Mesendoderm (in vitro differentiated cells): Measurements from ENCODE around the gene CSPG4.
"Not testable (repeated sequence)": the region's sequence is repeated elsewhere in the genome, so short reads cannot be mapped to it uniquely, and the experiment has no call there.

Experiments used
- DNase-seq: peaks from one replicate; pipeline ENCODE4 v3.0.0; 2013
- H2AK5ac ChIP-seq: 2 replicates; pipeline ENCODE4 v1.6.1; 2013; ENCODE audit warnings: low read length, inconsistent platforms
- H2BK120ac ChIP-seq: 2 replicates; pipeline ENCODE4 v1.6.1; 2013; ENCODE audit warnings: low read depth, mild to moderate bottlenecking, low read length, moderate library complexity, mixed read lengths
- H2BK15ac ChIP-seq: replicated peaks from 2 replicates; pipeline ENCODE4 v1.6.1; 2013; ENCODE audit warnings: low read depth, mild to moderate bottlenecking, moderate library complexity
- H2BK5ac ChIP-seq: 2 replicates; pipeline ENCODE4 v1.6.1; 2013; ENCODE audit warnings: low read length, inconsistent platforms
- H3K18ac ChIP-seq: 2 replicates; pipeline ENCODE4 v1.6.1; 2013; ENCODE audit warnings: mild to moderate bottlenecking, low read length, mixed read lengths
- H3K23ac ChIP-seq: one replicate; pipeline ENCODE4 v1.6.1; 2013; ENCODE audit warnings: low read length
- H3K27ac ChIP-seq: 2 replicates; pipeline ENCODE4 v1.5.1; 2013; ENCODE audit warnings: low read depth, mild to moderate bottlenecking, inconsistent platforms, low read length, moderate library complexity
- H3K27me3 ChIP-seq: 2 replicates; pipeline ENCODE4 v1.6.1; 2013; ENCODE audit warnings: low read length, control low read depth, mild to moderate bottlenecking, inconsistent platforms; ENCODE audit not compliant: insufficient read depth, poor library complexity
- H3K36me3 ChIP-seq: 2 replicates; pipeline ENCODE4 v1.6.1; 2013; ENCODE audit warnings: low read length, inconsistent platforms; ENCODE audit not compliant: control insufficient read depth, insufficient read depth
- H3K4ac ChIP-seq: one replicate; pipeline ENCODE4 v1.6.1; 2013; ENCODE audit warnings: low read depth, mild to moderate bottlenecking, low read length, moderate library complexity
- H3K4me1 ChIP-seq: 2 replicates; pipeline ENCODE4 v1.6.1; 2013; ENCODE audit warnings: low read depth, low read length, inconsistent platforms; ENCODE audit not compliant: control insufficient read depth
- H3K4me2 ChIP-seq: 2 replicates; pipeline ENCODE4 v1.6.1; 2013; ENCODE audit warnings: low read length
- H3K4me3 ChIP-seq: 2 replicates; pipeline ENCODE4 v1.5.1; 2013; ENCODE audit warnings: mild to moderate bottlenecking, low read length
- H3K56ac ChIP-seq: one replicate; pipeline ENCODE4 v1.6.1; 2013; ENCODE audit warnings: low read length
- H3K79me1 ChIP-seq: 2 replicates; pipeline ENCODE4 v1.6.1; 2013; ENCODE audit warnings: low read length, inconsistent platforms
- H3K79me2 ChIP-seq: 2 replicates; pipeline ENCODE4 v1.6.1; 2013; ENCODE audit warnings: mild to moderate bottlenecking, low read length; ENCODE audit not compliant: control insufficient read depth, insufficient read depth
- H3K9ac ChIP-seq: 2 replicates; pipeline ENCODE4 v1.6.1; 2013; ENCODE audit warnings: low read length, inconsistent platforms
- H4K5ac ChIP-seq: one replicate; pipeline ENCODE4 v1.6.1; 2013; ENCODE audit warnings: low read length
- H4K8ac ChIP-seq: one replicate; pipeline ENCODE4 v1.6.1; 2013; ENCODE audit warnings: low read depth, mild to moderate bottlenecking, control low read depth, low read length, moderate library complexity
- WGBS: extraction: QIAGEN DNeasy Blood & Tissue Kit; methylation state at CpG from one replicate; pipeline ENCODE4 v1.1.7; 2013; ENCODE audit warnings: low lambda C conversion rate, missing lambda C conversion rate; ENCODE audit not compliant: insufficient coverage; ENCODE audit errors: extremely low coverage; 5-methylcytosine and 5-hydroxymethylcytosine counted together

The CSPG4 gene

DNA sequence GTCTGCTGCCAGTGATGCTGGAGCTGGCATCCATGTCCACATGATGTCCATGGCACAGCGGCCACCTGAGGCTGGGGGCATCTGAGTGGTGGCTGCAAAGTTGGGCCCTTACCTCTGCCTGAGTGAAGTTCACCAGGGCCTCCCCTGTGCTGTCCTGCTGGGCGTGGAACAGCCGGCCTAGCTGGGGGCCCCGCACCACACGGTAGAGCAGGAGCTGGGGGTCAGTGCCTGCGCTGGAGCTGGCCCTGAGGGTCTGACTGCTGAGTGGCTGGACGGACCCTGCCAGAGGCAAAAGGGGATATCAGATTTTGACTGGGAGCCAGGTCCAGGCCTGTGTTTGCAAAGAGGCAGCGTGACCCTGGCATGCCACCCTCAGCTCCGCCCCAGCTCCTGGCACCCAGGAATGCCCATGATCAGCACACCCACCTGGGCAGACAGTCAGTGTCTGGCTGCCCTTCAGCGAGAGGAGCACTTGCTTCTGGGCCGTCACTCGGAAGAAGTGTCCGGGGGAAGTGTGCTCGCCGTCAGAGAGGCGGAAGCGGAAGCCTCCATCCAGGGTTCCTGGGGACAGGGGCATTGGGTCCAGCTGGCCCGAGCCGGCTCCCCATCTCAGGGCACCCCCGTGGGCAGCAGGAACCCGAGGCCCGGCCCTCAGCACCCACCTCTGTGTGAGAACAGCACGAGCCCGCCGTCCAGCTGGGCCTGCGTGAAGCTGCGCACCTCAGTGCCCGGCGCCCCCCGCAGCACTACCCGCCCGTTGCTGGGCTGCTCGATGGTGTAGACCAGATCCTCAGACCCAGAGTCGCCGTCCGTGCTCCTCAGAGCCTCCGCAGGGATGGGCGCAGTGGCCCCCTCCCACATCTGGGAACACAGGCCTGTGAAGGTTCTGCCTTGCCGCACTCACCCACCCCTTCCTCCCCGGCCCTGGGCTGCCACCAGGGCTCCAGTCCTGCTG lies 30.2 kb downstream of the CSPG4 start:
- H3K23ac ChIP-seq = no peak overlapping the region
- no peak overlapping the region for H2BK5ac ChIP-seq
- H4K5ac ChIP-seq = no peak overlapping the region
- no peaks in the 10 kb centered on the region for H3K79me1 ChIP-seq
- no peak overlapping the region for H3K18ac ChIP-seq
- H3K4me2 ChIP-seq = no peak overlapping the region
- no peak overlapping the region for H3K56ac ChIP-seq
- H3K27ac ChIP-seq = no peak overlapping the region
- H3K9ac ChIP-seq = no peak overlapping the region
- H2AK5ac ChIP-seq = no peak overlapping the region
- no peaks in the 10 kb centered on the region for H3K27me3 ChIP-seq
- no peak overlapping the region for H2BK120ac ChIP-seq
- DNase-seq = no peak
- H3K4me3 ChIP-seq = no peak overlapping the region
- WGBS = no CpG with 5 or more reads among the region's 40 CpGs
- H3K79me2 ChIP-seq = no peaks in the 10 kb centered on the region
- no peak overlapping the region for H2BK15ac ChIP-seq
- no peak overlapping the region for H4K8ac ChIP-seq
- H3K4me1 ChIP-seq = no peaks in the 10 kb centered on the region
- no peak overlapping the region for H3K4ac ChIP-seq
- no peaks in the 10 kb centered on the region for H3K36me3 ChIP-seq

DNA sequence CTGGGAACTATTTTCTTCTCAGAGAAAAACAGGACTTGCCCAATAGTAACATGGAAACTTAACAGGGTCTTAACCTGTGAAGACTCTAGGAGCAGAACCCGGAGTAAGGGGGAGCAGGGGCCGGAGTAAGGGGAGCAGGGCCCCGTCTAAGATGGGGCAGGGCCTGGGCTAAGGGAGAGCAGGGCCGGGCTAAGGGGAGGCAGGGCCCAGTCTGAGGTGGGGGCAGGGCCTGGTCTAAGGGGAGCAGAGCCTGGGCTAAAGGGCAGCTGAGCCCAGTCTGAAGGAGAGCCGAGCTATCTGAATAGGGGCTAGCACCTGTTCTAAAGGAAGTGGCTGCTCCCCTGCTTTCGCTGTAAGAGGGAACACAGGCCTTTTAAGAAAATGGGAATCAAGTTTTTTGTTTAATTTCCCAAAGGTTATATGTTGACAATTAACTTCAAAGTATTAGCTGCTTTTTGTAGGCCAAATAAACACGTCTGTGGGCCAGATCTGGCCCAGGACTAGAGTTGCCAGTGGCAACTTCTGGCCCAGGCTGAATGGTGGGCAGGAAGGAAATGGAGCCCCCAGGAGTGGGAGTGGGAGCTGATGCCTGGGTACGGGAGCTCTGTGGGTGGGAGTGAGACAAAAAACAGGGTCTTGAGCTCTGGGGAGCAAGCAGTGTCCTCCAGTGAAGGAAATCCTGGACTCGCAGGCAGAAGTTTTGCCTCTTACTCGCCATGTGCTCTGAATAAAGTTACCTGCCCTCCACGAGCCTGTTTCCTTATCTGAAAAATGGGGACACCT lies 32.5 kb downstream of the CSPG4 start:
- Histone ChIP-seq H3K36me3 (no peaks in the 10 kb centered on the region), H3K79me1 (no peaks in the 10 kb centered on the region), H3K9ac (no peak overlapping the region), H2AK5ac (no peak overlapping the region), H3K23ac (no peak overlapping the region), H3K56ac (no peak overlapping the region), H3K4me1 (no peaks in the 10 kb centered on the region), H3K27me3 (no peaks in the 10 kb centered on the region), H3K79me2 (no peaks in the 10 kb centered on the region), H3K18ac (no peak overlapping the region), H3K4ac (no peak overlapping the region), H3K4me3 (no peak overlapping the region), H3K4me2 (no peak overlapping the region), H2BK120ac (no peak overlapping the region), H2BK5ac (no peak overlapping the region), H4K8ac (no peak overlapping the region), H4K5ac (no peak overlapping the region), H3K27ac (no peak overlapping the region), H2BK15ac (no peak overlapping the region)
- no peak for DNase-seq
- WGBS = no CpG with 5 or more reads among the region's 11 CpGs

GRCh38 chr15:75678324-75678690 lies 34.3 kb downstream of the CSPG4 start:
- not testable (repeated sequence) for H3K36me3 ChIP-seq, H4K8ac ChIP-seq, H4K5ac ChIP-seq, DNase-seq, H3K4ac ChIP-seq, H2BK120ac ChIP-seq, H3K18ac ChIP-seq, H3K27ac ChIP-seq, H2BK15ac ChIP-seq, H3K27me3 ChIP-seq, H3K9ac ChIP-seq, H3K4me1 ChIP-seq, H3K56ac ChIP-seq, H3K79me2 ChIP-seq, H3K4me2 ChIP-seq, H2AK5ac ChIP-seq, H3K23ac ChIP-seq, H3K4me3 ChIP-seq, H3K79me1 ChIP-seq, H2BK5ac ChIP-seq
- no CpG with 5 or more reads among the region's 6 CpGs for WGBS

DNA sequence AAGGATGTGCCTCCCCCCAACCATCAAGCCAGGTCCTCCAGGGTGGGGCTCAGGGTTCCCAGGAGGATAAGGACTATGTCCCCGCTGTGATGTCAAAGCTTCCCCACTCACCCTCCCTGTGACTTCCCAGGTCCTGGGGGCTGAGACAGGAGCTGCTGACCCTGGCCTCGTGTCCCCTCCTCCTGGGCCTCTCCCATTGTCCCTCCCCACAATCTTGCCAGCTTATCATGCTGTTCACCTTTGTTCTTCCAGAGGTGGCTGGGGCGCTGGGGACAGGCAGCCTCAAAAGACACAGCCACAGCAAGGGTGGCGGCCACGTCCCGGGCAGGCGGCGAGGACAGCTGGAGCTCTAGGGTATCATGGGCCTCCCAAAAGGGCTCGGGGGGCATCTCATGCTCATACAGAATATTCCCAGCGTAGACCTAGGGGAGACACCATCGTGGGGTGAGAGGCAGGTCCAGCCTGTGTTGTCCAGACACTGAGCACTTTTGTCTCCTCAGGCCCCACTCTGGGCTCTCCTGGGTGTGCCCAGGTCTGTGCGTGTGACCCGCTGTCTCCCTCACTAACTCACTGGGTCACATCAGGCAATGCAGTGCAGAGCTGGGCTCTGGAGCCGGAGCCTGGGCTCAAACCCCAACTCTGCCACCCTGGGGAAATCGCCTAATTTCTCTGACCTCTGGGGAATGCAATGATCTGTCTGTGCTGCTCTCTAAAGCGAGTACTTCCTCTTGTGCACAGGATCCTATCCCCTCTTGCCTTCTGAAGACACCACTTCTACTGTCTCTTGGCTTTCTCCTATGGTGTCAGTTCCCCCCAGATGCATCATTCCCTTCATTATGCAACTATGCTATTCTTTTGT lies 35.0 kb downstream of the CSPG4 start:
- no peak overlapping the region for H4K5ac ChIP-seq
- H3K4ac ChIP-seq = no peak overlapping the region
- peaks cover 6% of the 10 kb centered on the region for H3K4me1 ChIP-seq
- H3K23ac ChIP-seq = no peak overlapping the region
- H3K9ac ChIP-seq = no peak overlapping the region
- no peak overlapping the region for H3K27ac ChIP-seq
- no peaks in the 10 kb centered on the region for H3K79me1 ChIP-seq
- WGBS = no CpG with 5 or more reads among the region's 16 CpGs
- no peak overlapping the region for H2BK15ac ChIP-seq
- DNase-seq = no peak
- no peak overlapping the region for H3K18ac ChIP-seq
- H3K79me2 ChIP-seq = no peaks in the 10 kb centered on the region
- H3K4me2 ChIP-seq = no peak overlapping the region
- H3K36me3 ChIP-seq = no peaks in the 10 kb centered on the region
- no peak overlapping the region for H2BK5ac ChIP-seq
- H3K27me3 ChIP-seq = no peaks in the 10 kb centered on the region
- no peak overlapping the region for H2BK120ac ChIP-seq
- H2AK5ac ChIP-seq = no peak overlapping the region
- H4K8ac ChIP-seq = no peak overlapping the region
- no peak overlapping the region for H3K4me3 ChIP-seq
- H3K56ac ChIP-seq = peak overlapping the region; percentile 19

DNA sequence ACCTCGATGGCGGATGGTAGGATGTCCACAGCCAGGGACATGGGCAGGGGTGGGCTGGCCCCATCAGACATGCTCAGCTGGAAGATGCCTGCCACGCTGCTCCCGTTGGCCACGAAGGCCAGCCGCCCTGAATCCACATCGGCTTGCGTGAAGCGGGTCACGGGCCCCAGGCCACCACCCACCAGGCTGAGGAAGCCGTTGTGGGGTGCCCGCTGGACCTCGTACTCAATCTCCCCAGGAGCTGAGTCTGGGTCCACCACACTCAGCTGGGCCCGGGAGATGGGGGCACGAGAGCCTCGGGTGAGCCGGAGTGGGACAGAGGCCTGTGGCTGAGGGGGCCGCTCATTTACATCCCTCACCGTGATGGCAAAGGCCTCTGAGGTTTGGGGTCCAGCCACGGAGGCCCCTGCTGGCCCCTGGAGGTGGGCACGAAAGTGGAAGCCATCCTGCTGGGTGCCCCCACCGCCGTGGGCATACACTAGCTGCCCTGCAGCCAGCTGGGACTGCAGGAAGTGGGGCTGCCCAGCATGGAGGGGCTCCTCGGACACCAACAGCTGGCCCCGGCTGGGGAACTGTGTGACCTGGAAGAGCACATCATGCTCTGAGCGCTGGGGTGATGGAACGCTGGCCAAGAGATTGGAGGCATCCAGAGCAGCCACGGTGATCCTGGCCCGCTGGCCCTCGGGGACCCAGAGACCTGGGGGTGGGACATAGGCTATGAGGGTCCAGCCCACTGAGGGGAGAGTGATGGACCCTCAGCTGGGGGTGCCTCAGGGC lies 35.8 kb downstream of the CSPG4 start:
- Histone ChIP-seq H3K79me2 (no peaks in the 10 kb centered on the region), H4K8ac (no peak overlapping the region), H2BK15ac (no peak overlapping the region), H3K9ac (no peak overlapping the region), H3K23ac (no peak overlapping the region), H3K27ac (no peak overlapping the region), H3K36me3 (no peaks in the 10 kb centered on the region), H3K4ac (no peak overlapping the region), H2BK5ac (no peak overlapping the region), H3K4me2 (no peak overlapping the region), H2BK120ac (no peak overlapping the region), H3K79me1 (no peaks in the 10 kb centered on the region), H3K4me3 (no peak overlapping the region), H3K18ac (no peak overlapping the region), H3K27me3 (no peaks in the 10 kb centered on the region), H4K5ac (no peak overlapping the region), H3K56ac (no peak overlapping the region), H2AK5ac (no peak overlapping the region), H3K4me1 (peaks cover 13% of the 10 kb centered on the region)
- WGBS = no CpG with 5 or more reads among the region's 30 CpGs
- DNase-seq = no peak
